HG02852 (cell line): ENCODE results near the gene ANKH.

Source experiments
- ATAC-seq: cut with Tn5 transposase; IDR thresholded peaks from one replicate; pipeline ENCODE4 v1.9.1; 2021; ENCODE audit warnings: mild to moderate bottlenecking, moderate library complexity; ENCODE audit not compliant: unreplicated experiment

Gene ANKH

DNA sequence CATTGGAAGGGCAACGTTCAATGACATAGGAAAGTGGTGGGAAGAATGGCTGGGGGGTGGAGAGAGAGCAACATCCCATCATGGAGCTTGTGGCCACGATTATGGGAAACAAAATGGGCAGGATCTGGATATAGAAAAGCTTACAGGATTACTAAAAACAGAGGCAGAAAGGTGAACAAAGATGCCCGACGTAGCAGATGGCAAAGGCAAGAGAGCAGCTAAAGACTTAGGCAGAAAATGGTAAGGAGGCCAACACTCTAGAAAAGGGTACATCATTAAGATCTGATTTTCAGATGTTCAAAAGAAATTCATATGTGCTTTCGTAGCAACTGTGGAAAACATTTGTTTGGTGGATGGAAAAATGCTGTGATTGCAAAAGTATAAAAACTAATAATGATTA is 104.5 kb downstream of the ANKH start:
- no peak for ATAC-seq

DNA sequence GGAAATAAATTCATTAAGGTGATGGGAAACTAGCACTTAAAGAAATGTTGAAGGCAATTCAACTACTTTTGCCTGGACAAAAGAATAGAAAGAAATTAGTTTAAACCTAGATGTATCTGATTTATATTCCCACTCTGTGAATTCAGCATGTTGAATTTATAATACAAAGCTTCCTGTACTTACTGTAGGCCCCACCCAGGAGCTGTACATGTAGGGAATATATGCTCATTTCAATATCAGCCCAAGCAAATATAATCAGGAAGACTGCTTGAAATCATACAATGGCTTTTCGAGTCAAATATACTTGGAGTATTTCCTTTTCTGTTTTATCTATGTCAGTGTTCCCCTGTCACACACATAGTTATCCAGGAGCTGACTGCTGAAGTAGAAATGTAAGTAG is 105.0 kb downstream of the ANKH start:
- ATAC-seq = no peak

DNA sequence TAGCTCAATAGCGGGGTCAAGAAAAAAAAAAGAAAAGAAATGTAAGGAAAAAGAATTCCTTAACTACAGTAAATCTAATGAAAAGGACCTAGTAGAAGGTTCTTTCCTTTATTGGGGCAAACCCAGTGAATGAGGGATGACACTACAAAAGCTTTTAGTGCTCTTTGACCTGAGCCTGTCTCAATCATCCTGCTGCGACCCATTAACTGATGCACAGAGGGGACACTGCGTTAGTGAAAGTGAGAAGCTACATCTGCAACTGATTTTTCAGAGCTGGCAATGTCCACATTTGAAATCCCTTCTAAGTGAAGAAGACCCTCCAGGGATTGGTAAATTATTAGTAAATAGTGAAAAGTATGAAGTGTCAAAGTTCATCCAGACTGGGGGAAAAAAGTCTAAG is 106.0 kb downstream of the ANKH start:
- ATAC-seq = no peak

DNA sequence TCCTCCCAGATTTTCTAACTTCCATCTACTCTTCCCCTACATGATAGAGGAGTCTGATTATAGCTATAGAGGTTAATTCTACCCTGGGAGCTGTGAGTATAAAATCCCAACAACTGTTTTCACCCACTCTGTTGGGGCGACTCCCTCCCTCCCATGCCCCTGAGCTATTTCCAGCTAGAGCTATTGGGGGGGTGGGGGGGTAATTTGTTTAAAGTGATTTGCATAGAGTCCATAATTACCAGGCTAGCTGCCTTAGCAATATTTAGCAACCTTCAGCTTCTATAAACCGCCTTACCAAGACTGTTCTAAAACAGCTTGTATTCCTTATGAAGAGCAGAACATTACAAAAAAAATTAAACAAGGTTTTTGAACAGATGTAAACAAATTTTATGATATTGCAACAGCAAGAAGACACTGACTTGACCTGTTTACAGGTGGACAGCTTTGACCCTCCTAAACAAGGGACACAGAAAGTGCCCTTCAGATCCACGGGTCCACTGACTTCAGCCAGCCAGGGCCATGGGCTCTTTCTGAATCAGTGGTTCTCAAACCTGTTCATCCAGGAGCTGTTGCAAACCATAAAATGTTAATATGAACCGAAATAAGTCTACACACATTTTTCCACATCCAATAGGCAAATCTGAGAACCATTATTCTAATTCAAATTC is 108.9 kb downstream of the ANKH start:
- ATAC-seq = peak; percentile 62

DNA sequence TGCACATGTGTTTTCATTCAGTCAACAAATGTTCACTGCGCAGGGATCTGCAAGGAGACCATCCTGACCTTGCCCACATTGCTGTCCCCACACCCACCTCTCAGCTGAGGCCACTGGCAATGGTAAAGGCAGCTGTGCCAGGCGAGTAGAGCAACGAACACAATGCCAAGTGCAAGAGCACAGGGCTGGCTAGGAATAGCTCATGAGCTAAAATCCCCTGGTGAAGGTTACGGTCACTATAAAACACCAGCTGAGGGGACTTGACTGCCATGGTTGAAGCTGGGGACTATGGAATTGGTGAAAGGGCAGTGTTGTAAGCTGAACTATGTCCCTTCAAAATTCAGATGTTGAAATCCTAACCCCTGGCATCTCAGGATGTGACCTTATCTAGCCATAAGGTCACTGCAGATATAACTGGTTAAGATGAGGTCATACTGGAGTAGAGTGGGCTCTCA is 111.0 kb downstream of the ANKH start:
- ATAC-seq = no peak

DNA sequence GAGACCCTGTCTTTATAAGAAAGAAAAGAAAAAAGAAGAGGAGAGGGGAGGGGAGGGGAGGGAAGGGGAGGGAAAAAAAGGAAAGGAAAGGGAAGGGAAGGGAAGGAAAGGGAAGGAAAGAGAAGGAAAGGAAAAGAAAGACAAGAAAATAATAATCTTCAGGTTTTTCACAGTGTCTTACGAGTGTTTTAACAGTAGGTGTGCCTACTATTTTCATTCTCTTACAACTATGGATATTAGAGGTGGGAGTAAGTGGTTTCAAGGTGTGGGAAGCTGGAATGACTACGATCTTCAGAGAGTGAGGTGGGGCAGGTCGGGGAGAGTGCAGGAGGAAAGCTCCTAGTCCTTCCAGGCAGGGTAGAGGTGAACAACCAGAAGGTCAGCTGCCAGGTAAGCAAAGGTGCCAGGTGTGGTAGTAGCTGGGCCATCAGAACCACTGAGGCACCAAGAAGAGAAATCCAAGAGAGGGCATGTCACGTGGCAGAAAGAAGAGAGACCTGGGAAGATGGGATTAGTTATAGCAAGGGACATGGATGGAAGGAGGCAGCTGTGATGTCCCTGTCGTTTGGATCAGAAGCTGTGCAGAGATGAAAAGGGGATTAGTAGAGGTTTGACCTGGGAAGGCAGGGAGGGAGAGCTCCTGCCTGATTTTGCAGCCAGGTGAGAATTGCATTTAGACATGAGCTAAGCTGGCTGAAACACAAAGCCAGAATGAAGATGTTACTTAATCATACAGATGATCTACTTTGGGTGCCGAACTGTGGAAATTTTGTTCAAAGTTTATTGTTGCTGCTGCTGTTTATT is 111.6 kb downstream of the ANKH start:
- ATAC-seq = no peak

DNA sequence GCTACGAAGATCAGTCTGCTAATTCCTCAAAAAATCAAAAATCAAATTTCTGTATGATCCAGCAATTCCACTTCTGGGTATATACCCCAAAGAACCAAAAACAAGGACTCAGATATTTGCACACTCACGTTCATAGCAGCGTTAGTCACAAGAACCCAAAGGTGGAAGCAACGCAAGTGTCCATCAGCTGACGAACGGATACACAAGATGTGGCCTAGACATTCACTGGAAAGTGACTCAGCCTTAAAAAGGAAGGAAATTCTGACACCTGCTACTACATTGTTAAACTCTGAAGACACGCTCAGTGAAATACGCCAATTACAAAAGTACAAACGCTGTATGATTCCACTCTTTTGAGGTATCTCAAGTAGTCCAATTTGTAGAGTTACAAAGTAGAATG is 113.7 kb downstream of the ANKH start:
- ATAC-seq = no peak

DNA sequence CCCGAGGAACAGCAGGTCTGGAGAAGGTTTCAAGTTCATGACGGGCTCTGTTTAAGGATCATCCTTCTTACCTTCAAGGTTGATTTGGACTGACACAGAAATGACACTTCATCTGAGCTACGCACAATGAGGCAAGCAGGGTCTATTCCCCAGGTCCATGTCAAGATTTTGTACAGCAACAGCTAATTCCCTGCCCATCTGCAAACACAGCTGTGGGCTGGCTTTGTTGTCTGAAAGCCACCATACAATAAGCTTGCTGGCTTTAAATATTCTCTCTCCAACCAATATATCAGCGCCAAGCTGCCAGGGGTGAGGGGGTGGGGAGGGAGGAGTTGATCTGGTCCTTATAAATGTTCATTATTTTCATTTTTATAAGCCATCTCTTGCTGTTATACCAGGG is 115.1 kb downstream of the ANKH start:
- no peak for ATAC-seq

DNA sequence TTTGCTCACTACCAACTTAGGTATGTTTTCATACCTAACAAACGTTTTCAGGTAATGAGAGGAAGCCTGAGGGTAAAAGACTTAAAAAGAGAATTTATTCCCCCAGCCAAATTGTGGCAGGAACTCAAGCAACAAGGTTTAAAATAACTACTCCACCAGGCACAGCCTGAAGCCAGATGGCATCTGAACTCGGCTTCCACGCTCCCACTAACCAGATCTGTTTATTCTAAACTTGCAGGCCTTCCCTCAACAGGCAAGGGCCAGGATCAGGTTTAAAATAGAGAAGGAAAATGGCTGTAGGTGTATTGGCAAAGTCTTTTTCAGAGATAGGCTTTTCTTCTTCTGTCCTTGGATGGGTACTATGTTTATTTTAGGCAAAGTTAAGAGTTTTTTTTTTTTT is 117.6 kb downstream of the ANKH start:
- ATAC-seq = no peak

DNA sequence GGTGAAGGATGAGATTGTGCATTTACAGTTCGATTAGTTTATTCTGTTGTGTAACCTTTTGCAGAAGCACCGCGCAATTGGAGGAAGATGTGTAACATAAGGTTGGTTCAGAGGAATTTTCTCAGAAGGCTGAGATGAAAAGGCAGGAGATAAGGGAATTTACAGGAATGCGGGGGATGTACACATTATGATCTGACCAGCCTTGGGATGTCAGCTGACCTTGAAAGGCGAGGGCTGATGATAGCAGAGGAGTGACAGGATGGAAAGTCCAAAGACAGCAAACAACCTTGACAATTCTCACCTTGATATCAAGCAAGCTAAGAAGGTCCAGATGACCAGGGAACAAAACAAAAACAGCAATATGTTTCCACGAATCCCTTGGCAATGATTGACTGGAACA is 118.3 kb downstream of the ANKH start:
- ATAC-seq = no peak

DNA sequence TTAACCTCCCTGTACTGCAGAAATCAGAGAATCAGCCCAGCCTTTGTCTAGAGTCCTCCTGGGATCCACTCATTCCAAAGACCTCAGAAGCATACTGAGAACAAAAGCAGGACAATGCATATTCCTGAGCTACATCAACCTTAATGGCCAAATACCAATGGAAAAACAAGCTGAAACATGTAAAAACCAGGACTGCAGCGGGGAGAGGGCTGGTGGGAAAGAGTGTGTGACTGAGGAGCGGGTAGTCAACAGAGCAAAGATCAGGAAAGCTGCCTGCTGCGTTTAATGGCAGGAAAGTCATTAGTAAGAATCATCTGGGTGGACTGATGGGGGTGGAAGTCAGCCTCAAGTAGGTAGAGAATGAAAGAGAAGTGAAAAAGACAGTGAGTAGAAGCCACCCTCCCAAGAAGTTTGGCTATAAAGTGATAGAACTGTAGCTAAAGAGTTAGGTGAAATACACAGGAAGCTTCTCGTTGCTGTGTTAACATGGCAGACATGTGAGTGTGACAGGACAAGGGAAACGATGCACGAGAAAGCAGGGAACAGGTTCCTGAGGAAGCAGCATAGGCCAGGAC is 119.0 kb downstream of the ANKH start:
- no peak for ATAC-seq

DNA sequence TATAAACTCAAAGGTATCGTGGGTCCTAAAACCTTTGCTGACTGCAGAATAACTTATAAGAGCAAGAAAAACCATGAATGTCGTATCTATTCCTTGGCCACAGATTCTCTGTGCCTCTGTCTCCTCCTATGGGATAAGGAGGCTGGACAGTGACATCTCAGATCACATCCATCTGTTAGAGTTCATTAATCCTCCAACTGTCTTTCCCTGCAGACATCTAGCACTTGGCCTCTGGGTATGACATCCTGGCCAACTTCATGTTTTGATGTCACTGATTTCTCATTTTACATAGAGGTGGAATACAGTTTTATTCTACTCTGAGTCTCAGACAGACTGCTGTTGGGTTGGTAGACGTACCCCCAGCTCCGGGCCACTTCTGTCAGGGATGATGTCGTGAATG is 120.9 kb downstream of the ANKH start:
- ATAC-seq = no peak

DNA sequence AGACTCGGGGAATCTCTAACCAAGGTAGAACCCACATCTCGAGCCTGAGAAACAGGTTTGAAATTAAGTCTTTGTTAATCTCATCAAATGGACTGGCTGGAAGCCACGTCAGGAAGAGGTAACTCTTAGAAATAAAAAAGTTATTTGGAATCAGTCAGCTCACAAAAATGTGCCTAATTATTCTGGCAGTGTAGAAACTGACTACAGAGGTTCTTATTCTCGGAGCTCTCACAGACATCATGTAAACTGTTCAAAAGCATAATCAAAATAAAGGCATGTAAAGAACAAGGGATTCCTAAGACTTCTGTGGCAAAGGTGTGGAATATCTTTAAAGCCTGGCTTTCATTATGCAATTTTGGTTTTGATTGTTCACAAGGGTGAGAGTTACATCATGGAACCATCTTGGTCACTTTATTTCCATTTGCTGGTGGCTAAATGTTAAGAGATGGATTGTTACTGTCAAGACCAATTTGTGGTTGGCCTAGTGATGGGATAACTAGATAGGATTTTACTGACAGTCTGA is 121.9 kb downstream of the ANKH start:
- ATAC-seq = no peak

DNA sequence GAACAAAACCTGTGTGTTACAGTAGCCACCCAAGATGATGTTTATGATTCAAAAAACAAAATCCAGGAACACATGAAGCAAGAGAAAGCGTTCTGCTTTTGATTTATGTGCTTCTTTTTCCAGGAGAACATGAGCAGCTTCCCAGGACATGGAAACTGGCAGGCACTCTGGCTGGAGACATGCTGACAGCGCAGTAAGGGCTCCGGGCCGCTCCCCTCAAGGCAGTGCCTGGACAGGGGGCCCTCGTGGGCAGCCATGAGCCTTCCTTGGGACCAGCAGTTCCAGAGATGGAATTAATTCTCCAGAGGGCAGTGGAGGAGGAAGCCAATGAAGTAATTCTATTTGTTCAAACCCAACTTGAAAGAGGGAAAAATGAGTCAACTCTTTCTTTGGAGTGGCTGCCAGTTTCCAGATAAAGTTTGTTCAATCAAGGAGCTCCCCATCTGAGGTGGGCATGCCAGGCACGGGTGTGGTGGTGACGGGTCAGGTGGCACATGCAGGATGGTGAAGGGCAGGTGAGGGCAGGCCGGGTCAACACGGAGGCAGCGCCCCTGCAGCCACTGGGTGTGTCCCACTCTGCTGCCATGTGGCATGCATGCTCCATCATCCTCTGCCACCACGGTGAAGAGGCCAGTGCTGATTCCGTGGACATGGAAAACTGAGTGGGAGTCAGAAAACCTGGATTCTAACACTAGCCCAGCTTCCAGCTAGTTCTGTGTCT is 123.2 kb downstream of the ANKH start:
- no peak for ATAC-seq

DNA sequence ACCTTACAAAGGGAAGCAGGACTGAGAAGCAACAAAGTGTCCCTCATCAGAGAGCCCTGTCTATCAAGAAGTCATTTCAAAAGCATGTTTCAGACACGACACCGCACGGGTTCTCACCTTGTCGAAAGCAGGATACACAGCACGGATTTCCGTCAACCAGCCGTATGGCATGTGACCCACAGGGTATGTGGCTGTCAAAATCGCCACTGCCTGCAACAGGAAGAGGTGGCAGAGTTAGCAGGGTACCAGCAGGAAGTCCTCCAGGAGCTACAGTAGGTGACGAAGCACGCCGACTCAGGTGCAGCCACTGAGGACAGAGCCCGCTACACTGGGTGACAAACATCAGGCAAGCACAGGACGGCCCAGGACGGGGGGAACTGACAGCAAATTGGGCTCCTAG is 125.8 kb downstream of the ANKH start:
- no peak for ATAC-seq

DNA sequence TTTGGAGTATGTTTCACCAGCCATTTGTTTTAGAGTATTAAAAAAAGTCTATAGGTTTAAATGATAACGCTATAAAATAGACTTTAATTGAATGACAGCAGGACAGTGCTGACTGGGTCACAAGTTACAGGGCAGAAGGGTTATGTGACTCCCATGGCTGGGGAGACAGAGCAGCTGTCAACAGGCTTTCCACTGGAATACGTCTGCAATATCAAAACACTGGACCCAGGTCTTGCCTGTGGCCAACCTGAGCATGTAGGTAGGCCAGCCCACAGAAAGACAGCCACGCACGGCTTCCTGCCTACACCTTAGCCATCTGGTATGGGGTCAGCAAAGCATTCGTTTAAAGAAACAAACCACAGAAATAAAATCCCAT is 126.4 kb downstream of the ANKH start:
- no peak for ATAC-seq

DNA sequence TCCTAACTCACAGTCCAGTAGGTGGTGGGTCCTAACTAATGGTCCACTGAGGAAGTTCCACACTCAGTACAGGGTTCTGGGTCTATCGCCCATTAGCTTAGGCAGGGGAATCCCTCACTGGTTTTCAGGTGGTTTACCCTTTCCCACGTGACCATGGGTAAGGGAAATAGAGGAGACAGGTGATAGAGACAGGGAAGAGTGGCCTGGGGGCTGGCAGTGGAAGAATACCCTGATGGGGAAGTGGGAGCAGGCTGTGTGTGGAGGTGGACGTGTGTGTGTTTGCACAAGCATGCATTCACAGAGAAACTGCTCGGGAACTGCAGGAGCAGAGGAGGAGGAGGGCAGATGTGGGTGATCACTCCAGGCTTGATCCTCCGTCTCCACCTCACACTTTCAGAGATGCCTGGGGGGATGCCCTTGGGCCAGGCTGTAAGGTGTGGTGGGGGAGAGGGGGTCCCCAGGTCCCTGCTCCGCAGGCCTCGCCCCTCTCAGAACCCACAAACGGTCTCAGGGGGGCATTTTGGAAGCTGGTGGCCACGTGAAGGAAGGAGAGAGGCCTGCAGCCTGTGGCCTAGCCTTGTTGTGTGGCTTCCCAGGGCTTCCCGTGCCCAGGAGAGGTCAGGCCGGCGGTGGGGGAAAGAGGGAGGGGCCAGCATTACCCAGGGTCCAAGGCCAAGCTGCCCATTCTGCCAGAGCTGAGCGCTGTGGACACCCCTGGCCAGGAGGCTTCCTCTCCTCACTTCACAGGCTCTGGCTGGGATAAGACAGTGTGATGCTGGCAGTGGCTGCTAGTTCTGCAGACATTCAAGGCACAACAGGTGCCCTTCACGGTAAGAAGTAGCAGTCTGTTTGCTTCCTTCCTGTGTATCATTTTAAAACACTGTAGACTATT is 127.0 kb downstream of the ANKH start:
- ATAC-seq = no peak

DNA sequence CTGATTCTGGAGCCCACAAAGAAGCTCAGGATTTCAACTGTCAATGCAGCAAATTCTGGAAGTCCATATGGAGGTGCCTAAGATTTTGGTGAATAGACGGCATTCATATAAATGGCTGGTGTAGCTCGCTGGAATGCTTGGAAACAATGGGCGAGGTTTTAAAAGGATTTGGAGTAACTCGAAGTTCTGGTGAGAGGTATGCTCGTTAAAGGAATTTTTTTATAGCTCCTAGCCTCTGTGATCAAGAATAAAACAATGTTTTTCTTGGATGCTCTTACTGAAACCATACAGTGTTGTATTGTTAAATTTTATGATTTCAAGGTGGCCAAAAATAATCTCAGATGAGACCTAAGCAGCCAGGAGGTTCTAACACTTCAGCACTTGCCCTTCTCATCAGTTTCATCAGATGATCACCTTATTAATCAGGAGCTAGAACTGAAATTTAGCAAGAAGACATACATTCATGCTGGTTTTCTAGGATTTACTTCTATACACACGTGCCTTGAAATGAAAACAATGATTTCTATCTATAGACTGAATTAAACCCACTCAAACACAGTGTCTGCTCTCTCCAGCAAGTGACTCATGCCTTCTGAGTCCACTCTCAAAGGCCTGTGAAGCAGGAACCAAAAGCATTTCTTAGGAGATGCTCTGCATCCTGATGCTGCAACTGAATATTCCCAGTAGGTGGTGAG is 127.8 kb downstream of the ANKH start:
- no peak for ATAC-seq

DNA sequence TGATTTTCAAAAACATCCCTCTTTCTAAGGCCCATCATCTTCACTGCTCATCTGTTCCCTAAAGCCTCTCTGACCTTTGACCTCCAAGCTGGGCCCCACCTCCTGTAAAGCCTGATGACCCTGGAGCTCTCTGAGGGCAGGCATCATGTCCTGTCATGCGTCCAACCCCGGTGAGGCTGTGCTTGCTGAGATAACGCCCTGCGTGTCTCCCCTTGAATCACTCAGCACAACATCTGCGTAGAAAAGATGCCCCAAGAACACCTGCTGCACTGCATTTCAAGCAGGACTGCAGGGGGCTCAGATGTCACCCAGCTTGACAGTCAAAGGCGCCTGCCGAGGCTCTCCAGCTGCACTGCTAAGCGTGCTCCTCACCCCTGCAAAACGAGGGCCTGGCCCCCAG is 129.1 kb downstream of the ANKH start:
- ATAC-seq = no peak
